ENCODE data around the gene TCEAL2. TPM values are rescaled to one million over a fixed set of nuclear protein-coding genes. Genes with fewer than 3 reads are reported as not detected.
A peak's percentile ranks its signal among the peaks of the same experiment; 100 is the strongest.
"Not testable (repeated sequence)": the region's sequence is repeated elsewhere in the genome, so short reads cannot be mapped to it uniquely, and the experiment has no call there.

TCEAL2 gene
- total RNA-seq, 2 donors from 2014 or later = 3.5 to 11.7 TPM

- H3K4me3 ChIP-seq (ENCODE audit: low read length) = no peak overlapping the region
- no peak for DNase-seq
- Mint-ChIP-seq H3K9me3 (peaks cover 64% of the 10 kb centered on the region), H3K27me3 (ENCODE audit: insufficient read depth) (no peaks in the 10 kb centered on the region), H3K4me1 (no peaks in the 10 kb centered on the region), H3K36me3 (ENCODE audit: low read depth) (peaks cover 2% of the 10 kb centered on the region), H3K4me3 (no peak overlapping the region), H3K27ac (no peak overlapping the region)
- H3K27ac ChIP-seq (ENCODE audit: low read depth, low read length) = no peak overlapping the region
- no peak for TF ChIP-seq CTCF (conservative IDR thresholded peaks at IDR 0.05)
- H3K9me3 ChIP-seq (ENCODE audit: control insufficient read depth, low read length) = no peaks in the 10 kb centered on the region
- H3K27me3 ChIP-seq (ENCODE audit: control insufficient read depth, insufficient read depth, low read length, poor library complexity, severe bottlenecking) = no peaks in the 10 kb centered on the region
- no peak overlapping the region for H3K9ac ChIP-seq (ENCODE audit: extremely low read depth, low read length, poor library complexity, severe bottlenecking)
- WGBS, 2 experiments (ENCODE audit: insufficient coverage in 1 of 2, insufficient read length in 1 of 2) = 51% methylated on average over 2 of the region's 4 CpGs; no CpG with 5 or more reads in 1 of the 2 experiments
- no peaks in the 10 kb centered on the region for H3K36me3 ChIP-seq (ENCODE audit: control insufficient read depth, insufficient read depth, low read length)
- H3K4me1 ChIP-seq (ENCODE audit: control insufficient read depth, insufficient read depth, low read length) = no peaks in the 10 kb centered on the region
Measured at GRCh38 chrX:102113367-102113766, 12.1 kb upstream of the TCEAL2 start.

- no peaks in the 10 kb centered on the region for H3K9me3 ChIP-seq (ENCODE audit: control insufficient read depth, low read length)
- H3K9ac ChIP-seq (ENCODE audit: extremely low read depth, low read length, poor library complexity, severe bottlenecking) = no peak overlapping the region
- H3K4me3 Mint-ChIP-seq = no peak overlapping the region
- no peak for DNase-seq
- WGBS, 2 experiments (ENCODE audit: insufficient coverage in 1 of 2, insufficient read length in 1 of 2) = 91% methylated on average over 2 of the region's 2 CpGs; no CpG with 5 or more reads in 1 of the 2 experiments
- H3K27me3 Mint-ChIP-seq (ENCODE audit: insufficient read depth) = peaks cover 9% of the 10 kb centered on the region
- no peaks in the 10 kb centered on the region for H3K36me3 Mint-ChIP-seq (ENCODE audit: low read depth)
- no peaks in the 10 kb centered on the region for H3K4me1 ChIP-seq (ENCODE audit: control insufficient read depth, insufficient read depth, low read length)
- H3K4me1 Mint-ChIP-seq = no peaks in the 10 kb centered on the region
- H3K27me3 ChIP-seq (ENCODE audit: control insufficient read depth, insufficient read depth, low read length, poor library complexity, severe bottlenecking) = no peaks in the 10 kb centered on the region
- no peak overlapping the region for H3K27ac Mint-ChIP-seq
- no peak overlapping the region for H3K4me3 ChIP-seq (ENCODE audit: low read length)
- H3K27ac ChIP-seq (ENCODE audit: low read depth, low read length) = no peak overlapping the region
- peaks cover 64% of the 10 kb centered on the region for H3K9me3 Mint-ChIP-seq
- no peak for TF ChIP-seq CTCF (conservative IDR thresholded peaks at IDR 0.05)
- no peaks in the 10 kb centered on the region for H3K36me3 ChIP-seq (ENCODE audit: control insufficient read depth, insufficient read depth, low read length)
Measured at GRCh38 chrX:102115748-102116147, 9.7 kb upstream of the TCEAL2 start.

- DNase-seq; H3K36me3 Mint-ChIP-seq (ENCODE audit: low read depth); H3K27ac ChIP-seq (ENCODE audit: low read depth, low read length); H3K9ac ChIP-seq (ENCODE audit: extremely low read depth, low read length, poor library complexity, severe bottlenecking); H3K4me1 ChIP-seq (ENCODE audit: control insufficient read depth, insufficient read depth, low read length); H3K9me3 ChIP-seq (ENCODE audit: control insufficient read depth, low read length); H3K27ac Mint-ChIP-seq; H3K4me1 Mint-ChIP-seq; H3K36me3 ChIP-seq (ENCODE audit: control insufficient read depth, insufficient read depth, low read length): not testable (repeated sequence)
- peaks cover 22% of the 10 kb centered on the region for H3K27me3 ChIP-seq (ENCODE audit: control insufficient read depth, insufficient read depth, low read length, poor library complexity, severe bottlenecking)
- WGBS, 2 experiments (ENCODE audit: insufficient coverage in 1 of 2, insufficient read length in 1 of 2) = 12% methylated on average over 5 of the region's 10 CpGs; no CpG with 5 or more reads in 1 of the 2 experiments
- H3K4me3 ChIP-seq (ENCODE audit: low read length) = peak overlapping the region; percentile 68
- Mint-ChIP-seq H3K27me3 (ENCODE audit: insufficient read depth) (peaks cover 47% of the 10 kb centered on the region), H3K9me3 (peaks cover 37% of the 10 kb centered on the region), H3K4me3 (peak overlapping the region; percentile 55)
Measured at GRCh38 chrX:102125014-102125413, 465 bp upstream of the TCEAL2 start.

- not testable (repeated sequence) for H3K36me3 Mint-ChIP-seq (ENCODE audit: low read depth); H3K36me3 ChIP-seq (ENCODE audit: control insufficient read depth, insufficient read depth, low read length); H3K4me1 Mint-ChIP-seq; H3K9me3 ChIP-seq (ENCODE audit: control insufficient read depth, low read length); H3K4me1 ChIP-seq (ENCODE audit: control insufficient read depth, insufficient read depth, low read length); H3K9ac ChIP-seq (ENCODE audit: extremely low read depth, low read length, poor library complexity, severe bottlenecking); H3K27ac ChIP-seq (ENCODE audit: low read depth, low read length); H3K27ac Mint-ChIP-seq; H3K4me3 ChIP-seq (ENCODE audit: low read length)
- H3K4me3 Mint-ChIP-seq = peak overlapping the region; percentile 55
- H3K27me3 Mint-ChIP-seq (ENCODE audit: insufficient read depth) = peaks cover 45% of the 10 kb centered on the region
- peak; percentile 49 for DNase-seq
- peaks cover 26% of the 10 kb centered on the region for H3K9me3 Mint-ChIP-seq
- 39 to 64% methylated on average over 8 to 17 of the region's 21 CpGs for WGBS, 2 experiments (ENCODE audit: insufficient coverage in 1 of 2, insufficient read length in 1 of 2)
- H3K27me3 ChIP-seq (ENCODE audit: control insufficient read depth, insufficient read depth, low read length, poor library complexity, severe bottlenecking) = peaks cover 22% of the 10 kb centered on the region
Measured at GRCh38 chrX:102126080-102126818, 770 bp downstream of the TCEAL2 start.
